Kidney epithelial cell (primary cell): ENCODE data around the gene CAPZA1. TPM values are rescaled to one million over a fixed set of nuclear protein-coding genes. Genes with fewer than 3 reads are reported as not detected.

Source experiments
- DNase-seq: peaks from one replicate; pipeline ENCODE4 v3.0.0-alpha.2; 2010; ENCODE audit warnings: low read depth
- H3K27me3 ChIP-seq: 2 replicates; pipeline ENCODE4 v1.6.0; 2011; ENCODE audit warnings: low read length; ENCODE audit not compliant: control insufficient read depth, insufficient read depth
- H3K36me3 ChIP-seq: 2 replicates; pipeline ENCODE4 v1.5.1; 2011; ENCODE audit warnings: low read length; ENCODE audit not compliant: control insufficient read depth, insufficient read depth
- H3K4me3 ChIP-seq: 2 replicates; pipeline ENCODE4 v1.5.1; 2011; ENCODE audit warnings: low read depth, mild to moderate bottlenecking, control low read depth, low read length
- total RNA-seq: library from RNA; depleted of rRNA; stranded (reverse); fragments of >200 nt; gene quantifications from 2 replicates; pipeline ENCODE4 v1.2.3, GENCODE V29; 2015
- TF ChIP-seq, protein P1 (sequence below): IDR thresholded peaks from 2 replicates; pipeline ENCODE4 v1.5.1; 2011; ENCODE audit warnings: mild to moderate bottlenecking, moderate library complexity, low read length, control low read depth, inconsistent platforms; ENCODE audit not compliant: insufficient read depth, poor library complexity, severe bottlenecking

Gene CAPZA1
- total RNA-seq, 1 donor from 2014 or later, result 193 TPM

- Histone ChIP-seq H3K36me3 (peaks cover 1% of the 10 kb centered on the region), H3K4me3 (no peak overlapping the region), H3K27me3 (no peaks in the 10 kb centered on the region)
- no peak for DNase-seq
- TF ChIP-seq, protein P1, sequence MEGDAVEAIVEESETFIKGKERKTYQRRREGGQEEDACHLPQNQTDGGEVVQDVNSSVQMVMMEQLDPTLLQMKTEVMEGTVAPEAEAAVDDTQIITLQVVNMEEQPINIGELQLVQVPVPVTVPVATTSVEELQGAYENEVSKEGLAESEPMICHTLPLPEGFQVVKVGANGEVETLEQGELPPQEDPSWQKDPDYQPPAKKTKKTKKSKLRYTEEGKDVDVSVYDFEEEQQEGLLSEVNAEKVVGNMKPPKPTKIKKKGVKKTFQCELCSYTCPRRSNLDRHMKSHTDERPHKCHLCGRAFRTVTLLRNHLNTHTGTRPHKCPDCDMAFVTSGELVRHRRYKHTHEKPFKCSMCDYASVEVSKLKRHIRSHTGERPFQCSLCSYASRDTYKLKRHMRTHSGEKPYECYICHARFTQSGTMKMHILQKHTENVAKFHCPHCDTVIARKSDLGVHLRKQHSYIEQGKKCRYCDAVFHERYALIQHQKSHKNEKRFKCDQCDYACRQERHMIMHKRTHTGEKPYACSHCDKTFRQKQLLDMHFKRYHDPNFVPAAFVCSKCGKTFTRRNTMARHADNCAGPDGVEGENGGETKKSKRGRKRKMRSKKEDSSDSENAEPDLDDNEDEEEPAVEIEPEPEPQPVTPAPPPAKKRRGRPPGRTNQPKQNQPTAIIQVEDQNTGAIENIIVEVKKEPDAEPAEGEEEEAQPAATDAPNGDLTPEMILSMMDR, result no peak
These were observed 6.1 kb downstream of the CAPZA1 start for GRCh38 chr1:112625696-112626095.

- peaks cover 1% of the 10 kb centered on the region for H3K36me3 ChIP-seq
- DNase-seq, result no peak
- TF ChIP-seq, protein P1, result no peak
- H3K27me3 ChIP-seq, result no peaks in the 10 kb centered on the region
- H3K4me3 ChIP-seq, result no peak overlapping the region
These were observed 6.6 kb downstream of the CAPZA1 start for GRCh38 chr1:112626193-112626592.

- DNase-seq, result no peak
- H3K4me3 ChIP-seq, result no peak overlapping the region
- H3K36me3 ChIP-seq, result peaks cover 1% of the 10 kb centered on the region
- no peaks in the 10 kb centered on the region for H3K27me3 ChIP-seq
- TF ChIP-seq, protein P1, result no peak
These were observed 7.3 kb downstream of the CAPZA1 start for GRCh38 chr1:112626887-112627286.

- TF ChIP-seq, protein P1, result no peak
- no peak for DNase-seq
- Histone ChIP-seq H3K4me3 (no peak overlapping the region), H3K27me3 (no peaks in the 10 kb centered on the region), H3K36me3 (peaks cover 1% of the 10 kb centered on the region)
These were observed 8.9 kb downstream of the CAPZA1 start for GRCh38 chr1:112628516-112628915.

- TF ChIP-seq, protein P1, result no peak
- no peaks in the 10 kb centered on the region for H3K27me3 ChIP-seq
- H3K4me3 ChIP-seq, result no peak overlapping the region
- no peak for DNase-seq
- H3K36me3 ChIP-seq, result peaks cover 1% of the 10 kb centered on the region
These were observed 9.6 kb downstream of the CAPZA1 start for GRCh38 chr1:112629256-112629655.

DNA sequence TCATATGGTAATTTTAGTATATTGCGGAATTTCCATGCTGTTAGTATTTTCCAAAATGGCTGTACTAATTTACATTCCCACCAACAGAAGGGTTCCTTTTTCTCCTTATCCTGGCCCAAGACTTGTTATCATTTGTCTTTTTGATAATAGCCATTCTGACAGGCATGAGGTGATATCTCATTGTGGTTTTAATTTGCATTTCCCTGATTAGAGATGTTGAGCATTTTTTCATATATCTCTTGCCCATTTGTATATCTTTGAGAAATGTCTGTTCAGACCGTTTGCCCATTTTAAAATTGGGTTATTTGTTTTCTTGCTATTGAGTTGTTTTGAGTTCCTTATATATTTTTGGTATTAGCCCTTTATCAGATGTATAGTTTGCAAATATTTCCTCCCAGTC lies 14.0 kb downstream of the CAPZA1 start:
- TF ChIP-seq, protein P1, result no peak
- H3K27me3 ChIP-seq, result no peaks in the 10 kb centered on the region
- H3K4me3 ChIP-seq, result no peak overlapping the region
- DNase-seq, result no peak
- no peaks in the 10 kb centered on the region for H3K36me3 ChIP-seq
